ENCODE results near the gene MAP4.

- no peak for TF ChIP-seq CTCF (IDR thresholded peaks at IDR 0.05)
- no peak for TF ChIP-seq EZH2phosphoT487 (IDR thresholded peaks at IDR 0.05)
Measured at GRCh38 chr3:47802734-47803479, 213.3 kb downstream of the MAP4 start, which contains the start of gene DHX30.

Measured in neural progenitor cell (in vitro differentiated cells).